ENCODE data around the gene GALNT10.

GRCh38 chr5:154352960-154353548, 162.5 kb downstream of the GALNT10 start:
- no peak for TF ChIP-seq CTCF (IDR thresholded peaks at IDR 0.05)
- TF ChIP-seq ZFX (IDR thresholded peaks at IDR 0.05; ENCODE audit: borderline replicate concordance), result no peak
